PC-9 (cell line): Measurements from ENCODE around the gene SLCO1B1. TPM values are rescaled to one million over a fixed set of nuclear protein-coding genes. Genes with fewer than 3 reads are reported as not detected.

Experiments used
- BruUV-seq: library from RNA; stranded (reverse); fragments of 400-500 nt; replicated peaks from 2 replicates; lab custom pipeline; 2021; lab: Mats Ljungman, UMichigan
- CTCF ChIA-PET: fragments of 300-600 bp; sonication (Branson Sonifier 250); formaldehyde crosslinking; loops from one replicate; lab custom pipeline; 2022; ENCODE audit warnings: antibody characterized with exemption; lab: Charles Lee
- POLR2A ChIA-PET: fragments of 300-600 bp; sonication (Branson Sonifier 250); formaldehyde crosslinking; loops from one replicate; lab custom pipeline; 2022; ENCODE audit warnings: antibody characterized with exemption; ENCODE audit not compliant: unreplicated experiment; lab: Charles Lee
- DNase-seq, 2 experiments: peaks; one replicate each; pipeline versions ENCODE4 v3.0.0 to v3.0.0-alpha.2; 2015 to 2022; ENCODE audit warnings: mixed read lengths in 1 of 2
- H2AFZ ChIP-seq: fragments of 200-600 bp; sonication (generic); 2 replicates; pipeline ENCODE4 v1.8.1; 2017; ENCODE audit warnings: antibody characterized with exemption
- H3F3A ChIP-seq: fragments of 200-600 bp; sonication (generic); 2 replicates; pipeline ENCODE4 v1.8.1; 2017; ENCODE audit warnings: antibody characterized with exemption, mild to moderate bottlenecking, low read depth; ENCODE audit not compliant: insufficient read depth
- H3K27ac ChIP-seq: fragments of 200-600 bp; sonication (generic); 2 replicates; pipeline ENCODE4 v1.6.1; 2016; ENCODE audit warnings: mixed run types
- H3K27me3 ChIP-seq: fragments of 200-600 bp; sonication (generic); 2 replicates; pipeline ENCODE4 v1.6.1; 2016; ENCODE audit warnings: low read depth, mixed run types; ENCODE audit not compliant: insufficient read depth
- H3K36me3 ChIP-seq: fragments of 200-600 bp; sonication (generic); 2 replicates; pipeline ENCODE4 v1.6.1; 2016; ENCODE audit warnings: low read depth, mixed run types
- H3K4me1 ChIP-seq: fragments of 200-600 bp; sonication (generic); replicated peaks from 2 replicates; pipeline ENCODE4 v1.6.1; 2016; ENCODE audit warnings: mixed run types; ENCODE audit not compliant: insufficient read depth
- H3K4me2 ChIP-seq: fragments of 200-600 bp; sonication (generic); 2 replicates; pipeline ENCODE4 v1.6.1; 2017; ENCODE audit warnings: mixed run types
- H3K4me3 ChIP-seq: fragments of 200-600 bp; sonication (generic); 2 replicates; pipeline ENCODE4 v1.6.1; 2016; ENCODE audit warnings: mixed run types
- H3K79me2 ChIP-seq: fragments of 200-600 bp; sonication (generic); 2 replicates; pipeline ENCODE4 v1.6.1; 2017; ENCODE audit warnings: low read depth, mixed run types
- H3K9me2 ChIP-seq: fragments of 200-600 bp; sonication (generic); 2 replicates; pipeline ENCODE4 v1.8.1; 2017; ENCODE audit warnings: mild to moderate bottlenecking; ENCODE audit not compliant: insufficient read depth
- H3K9me3 ChIP-seq: fragments of 200-600 bp; sonication (generic); 2 replicates; pipeline ENCODE4 v1.8.1; 2016; ENCODE audit warnings: low read depth; ENCODE audit not compliant: insufficient read depth
- H4K20me1 ChIP-seq: fragments of 200-600 bp; sonication (generic); 2 replicates; pipeline ENCODE4 v1.8.1; 2017; ENCODE audit not compliant: insufficient read depth
- EZH2 ChIP-seq: fragments of 200-600 bp; sonication (generic); IDR thresholded peaks from 2 replicates; pipeline ENCODE4 v1.8.0; 2017; ENCODE audit warnings: antibody characterized with exemption, low read depth
- intact Hi-C: fragments of 100-400 bp; cut with micrococcal nuclease; formaldehyde crosslinking; loops from one replicate; pipeline ENCODE4 v1.10.0; 2022; ENCODE audit not compliant: unreplicated experiment
- total RNA-seq: library from RNA; stranded (reverse); gene quantifications from 2 replicates; pipeline ENCODE4 v1.2.3, GENCODE V29; 2021
- TF ChIP-seq, protein P1 (sequence below): fragments of 200-600 bp; sonication (generic); conservative IDR thresholded peaks from 2 replicates; pipeline ENCODE4 v1.6.1; 2017; ENCODE audit warnings: mixed run types, antibody characterized with exemption, mild to moderate bottlenecking, moderate library complexity

Gene SLCO1B1
- total RNA-seq, 1 experiment from 2014 or later = 0.50 TPM

DNA sequence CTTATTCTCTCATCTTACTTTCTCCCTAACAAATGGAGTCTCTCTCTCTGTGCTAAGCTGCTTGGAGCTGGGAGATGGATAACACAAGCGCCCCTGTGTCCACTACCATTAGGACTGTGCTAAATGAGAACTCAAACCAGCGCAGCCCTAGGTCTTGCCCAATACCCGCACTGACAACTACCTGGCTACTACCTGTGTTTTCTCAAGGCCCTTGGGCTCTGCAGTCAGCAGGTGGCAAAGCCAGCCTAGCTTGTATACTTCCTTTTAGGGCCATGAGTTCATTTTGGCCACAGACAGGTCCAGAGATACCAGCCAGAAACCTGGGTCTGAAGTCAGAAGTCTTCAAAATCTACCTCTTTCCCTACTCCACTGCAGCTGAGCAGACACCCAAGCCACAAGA lies 13.0 kb upstream of the SLCO1B1 start:
- H3K4me1 ChIP-seq = no peaks in the 10 kb centered on the region
- no peaks in the 10 kb centered on the region; the same call in 1 of the 2 replicates for H3K9me2 ChIP-seq
- no peaks in the 10 kb centered on the region for H3F3A ChIP-seq
- no peaks in the 10 kb centered on the region for H3K79me2 ChIP-seq
- CTCF ChIA-PET = no interaction called here
- intact Hi-C loops = no loop called here
- H3K4me2 ChIP-seq = no peak overlapping the region
- H2AFZ ChIP-seq = no peak overlapping the region
- no peak overlapping the region for H3K4me3 ChIP-seq
- no peaks in the 10 kb centered on the region for H4K20me1 ChIP-seq
- no peak for DNase-seq
- POLR2A ChIA-PET = no interaction called here
- no peaks in the 10 kb centered on the region for H3K36me3 ChIP-seq
- no TSS peak for BruUV-seq
- TF ChIP-seq, protein P1, sequence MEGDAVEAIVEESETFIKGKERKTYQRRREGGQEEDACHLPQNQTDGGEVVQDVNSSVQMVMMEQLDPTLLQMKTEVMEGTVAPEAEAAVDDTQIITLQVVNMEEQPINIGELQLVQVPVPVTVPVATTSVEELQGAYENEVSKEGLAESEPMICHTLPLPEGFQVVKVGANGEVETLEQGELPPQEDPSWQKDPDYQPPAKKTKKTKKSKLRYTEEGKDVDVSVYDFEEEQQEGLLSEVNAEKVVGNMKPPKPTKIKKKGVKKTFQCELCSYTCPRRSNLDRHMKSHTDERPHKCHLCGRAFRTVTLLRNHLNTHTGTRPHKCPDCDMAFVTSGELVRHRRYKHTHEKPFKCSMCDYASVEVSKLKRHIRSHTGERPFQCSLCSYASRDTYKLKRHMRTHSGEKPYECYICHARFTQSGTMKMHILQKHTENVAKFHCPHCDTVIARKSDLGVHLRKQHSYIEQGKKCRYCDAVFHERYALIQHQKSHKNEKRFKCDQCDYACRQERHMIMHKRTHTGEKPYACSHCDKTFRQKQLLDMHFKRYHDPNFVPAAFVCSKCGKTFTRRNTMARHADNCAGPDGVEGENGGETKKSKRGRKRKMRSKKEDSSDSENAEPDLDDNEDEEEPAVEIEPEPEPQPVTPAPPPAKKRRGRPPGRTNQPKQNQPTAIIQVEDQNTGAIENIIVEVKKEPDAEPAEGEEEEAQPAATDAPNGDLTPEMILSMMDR = no peak
- no peak for TF ChIP-seq EZH2
- no peak overlapping the region for H3K27ac ChIP-seq
- H3K27me3 ChIP-seq = no peaks in the 10 kb centered on the region
- H3K9me3 ChIP-seq = no peaks in the 10 kb centered on the region

DNA sequence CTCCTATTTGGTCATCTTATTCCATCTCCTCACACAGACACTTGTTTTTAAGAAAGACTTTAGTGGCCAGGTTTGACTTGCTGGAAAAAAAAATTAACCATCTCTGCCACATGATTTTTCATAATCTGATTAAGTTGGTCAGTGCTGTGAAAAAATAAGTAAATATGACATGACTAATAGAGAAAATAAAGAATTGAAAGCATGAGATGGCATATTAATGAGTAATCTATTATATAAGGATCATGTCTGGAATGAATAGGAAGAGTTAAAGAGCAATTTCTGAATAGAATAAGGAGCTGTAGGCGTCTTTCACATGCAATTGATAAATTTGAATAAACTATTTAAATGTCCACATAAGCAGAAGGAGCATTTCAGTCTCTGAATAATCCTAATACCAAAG lies 12.2 kb upstream of the SLCO1B1 start:
- Histone ChIP-seq H3K36me3 (no peaks in the 10 kb centered on the region), H3K4me2 (no peak overlapping the region), H3K4me3 (no peak overlapping the region), H3K79me2 (no peaks in the 10 kb centered on the region), H2AFZ (no peak overlapping the region), H3K27ac (no peak overlapping the region), H3K9me3 (no peaks in the 10 kb centered on the region), H3K27me3 (no peaks in the 10 kb centered on the region), H3K4me1 (no peaks in the 10 kb centered on the region), H4K20me1 (no peaks in the 10 kb centered on the region), H3K9me2 (no peaks in the 10 kb centered on the region; the same call in 1 of the 2 replicates), H3F3A (no peaks in the 10 kb centered on the region)
- TF ChIP-seq, protein P1 = no peak
- no peak for TF ChIP-seq EZH2
- ChIA-PET POLR2A (no interaction called here), CTCF (no interaction called here)
- no TSS peak for BruUV-seq
- intact Hi-C loops = no loop called here
- no peak for DNase-seq

DNA sequence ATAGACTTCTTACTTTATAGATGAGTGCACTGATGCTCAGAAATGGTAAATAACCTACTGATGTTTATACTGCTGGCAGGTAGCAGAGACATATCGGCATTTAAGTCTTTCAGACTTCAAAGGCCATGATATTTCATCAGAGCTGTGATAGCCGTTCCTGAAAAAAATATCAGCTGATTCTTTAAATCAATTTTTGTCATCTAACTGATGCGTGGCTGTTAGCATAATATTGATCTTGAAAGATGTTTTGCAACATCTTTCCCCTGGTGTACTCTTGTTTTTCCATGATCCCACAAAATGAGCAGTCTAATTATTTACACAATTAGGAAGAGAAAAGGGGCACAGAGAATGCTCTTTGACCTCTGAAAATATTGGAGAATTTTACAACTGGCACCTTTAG lies 1.6 kb upstream of the SLCO1B1 start:
- DNase-seq = no peak
- intact Hi-C loops = no loop called here
- Histone ChIP-seq H3K4me1 (no peaks in the 10 kb centered on the region), H3K9me2 (no peaks in the 10 kb centered on the region; the same call in 1 of the 2 replicates), H3K27me3 (no peaks in the 10 kb centered on the region), H4K20me1 (no peaks in the 10 kb centered on the region), H2AFZ (peak overlapping the region; percentile 35; the same call in 1 of the 2 replicates), H3K4me2 (no peak overlapping the region), H3K36me3 (no peaks in the 10 kb centered on the region), H3K79me2 (no peaks in the 10 kb centered on the region), H3K27ac (no peak overlapping the region), H3F3A (no peaks in the 10 kb centered on the region), H3K4me3 (no peak overlapping the region), H3K9me3 (no peaks in the 10 kb centered on the region)
- POLR2A ChIA-PET = no interaction called here
- no TSS peak for BruUV-seq
- CTCF ChIA-PET = no interaction called here
- TF ChIP-seq EZH2 = no peak
- TF ChIP-seq, protein P1 = no peak
